GM19023 (cell line): Measurements from ENCODE around the gene ASB10.

ENCODE experiments used
- ATAC-seq: cut with Tn5 transposase; IDR thresholded peaks from one replicate; pipeline ENCODE4 v1.9.1; 2021; ENCODE audit warnings: mild to moderate bottlenecking, moderate library complexity; ENCODE audit not compliant: unreplicated experiment

The ASB10 gene

DNA sequence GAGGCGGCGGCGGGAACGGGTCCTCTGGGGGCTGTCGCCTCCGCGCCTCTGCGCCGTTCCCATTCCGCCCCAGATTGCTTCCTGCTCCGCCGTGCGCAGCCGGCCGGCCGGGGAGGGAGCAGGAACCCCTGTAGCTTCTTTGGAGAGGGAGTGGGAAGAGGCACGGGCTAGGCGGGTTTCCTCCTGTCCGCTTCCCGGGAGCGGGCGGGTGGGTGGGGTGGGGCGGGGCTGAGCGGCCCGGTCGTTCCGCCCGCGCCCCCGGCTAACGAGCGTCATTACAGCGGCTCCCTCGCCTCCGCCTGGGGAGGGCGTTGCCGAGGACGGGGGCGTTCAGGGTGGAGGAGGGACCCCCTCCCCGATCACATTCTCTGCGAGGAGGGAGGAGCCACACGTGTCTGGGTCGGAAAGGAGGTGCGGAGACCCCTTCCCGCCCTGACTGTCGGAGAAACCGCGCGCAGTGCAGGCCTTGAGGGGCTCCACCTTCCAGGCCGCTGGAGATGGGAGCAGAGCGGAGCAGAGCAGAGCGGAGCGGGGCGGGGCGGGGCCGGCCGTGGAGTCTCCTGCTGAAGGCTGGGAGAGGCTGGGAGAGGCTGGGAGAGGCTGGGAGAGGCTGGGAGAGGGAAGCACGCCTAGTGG is 61.1 kb downstream of the ASB10 start:
- no peak for ATAC-seq
